B cell (primary cell): ENCODE measurements around the gene STIMATE. TPM values are rescaled to one million over a fixed set of nuclear protein-coding genes. Genes with fewer than 3 reads are reported as not detected.

Source experiments
- ATAC-seq: fragments of 200-7000 bp; cut with Tn5 transposase; one replicate; pipeline ENCODE4 v1.10.0; 2021; ENCODE audit warnings: low read depth, mild to moderate bottlenecking, moderate number of reproducible peaks, moderate library complexity
- CTCF ChIA-PET: fragments of 350-600 bp; sonication (Branson Sonifier 250); formaldehyde crosslinking; loops from one replicate; lab custom pipeline; 2021; ENCODE audit warnings: antibody characterized with exemption, inconsistent platforms; lab: Charles Lee
- POLR2A ChIA-PET: fragments of 350-600 bp; sonication (Branson Sonifier 250); formaldehyde crosslinking; loops from one replicate; lab custom pipeline; 2021; ENCODE audit warnings: antibody characterized with exemption; lab: Charles Lee
- DNase-seq: peaks from one replicate; pipeline ENCODE4 v3.0.0; 2013
- H2AFZ ChIP-seq: 2 replicates; pipeline ENCODE4 v1.6.1; 2012; ENCODE audit warnings: mild to moderate bottlenecking, low read depth, low read length; ENCODE audit not compliant: insufficient read depth, poor library complexity, severe bottlenecking
- H3K27ac ChIP-seq, 2 donors: 1 replicate in 1 of 2; 2 replicates in 1 of 2; pipeline ENCODE4 v1.5.1; 2012 to 2013; ENCODE audit warnings: low read length in 2 of 2, mild to moderate bottlenecking in 2 of 2, moderate library complexity in 1 of 2
- H3K27me3 ChIP-seq, 4 experiments: fragments of 200-600 bp in 1 of 4; sonication (generic) in 1 of 4; replicated peaks in 1 of 4; 1 replicate in 2 of 4; 2 replicates in 2 of 4; pipeline versions ENCODE4 v1.6.1 to v1.7.0; 2013 to 2016; ENCODE audit warnings: low read length in 3 of 4, mild to moderate bottlenecking in 2 of 4, mixed read lengths in 1 of 4, moderate library complexity in 1 of 4; ENCODE audit not compliant: insufficient read depth in 4 of 4, control insufficient read depth in 3 of 4; ENCODE audit errors: control extremely low read depth in 1 of 4
- H3K36me3 ChIP-seq, 2 experiments: replicated peaks in 1 of 2; 1 replicate in 1 of 2; 2 replicates in 1 of 2; pipeline versions ENCODE4 v1.6.1 to v1.7.1; 2013; ENCODE audit warnings: low read length in 1 of 2; ENCODE audit not compliant: insufficient read depth in 2 of 2, control insufficient read depth in 1 of 2; ENCODE audit errors: control extremely low read depth in 1 of 2, extremely low read depth in 1 of 2
- H3K4me1 ChIP-seq, 2 donors: fragments of 200-600 bp in 1 of 2; sonication (generic) in 1 of 2; 1 replicate in 1 of 2; 2 replicates in 1 of 2; pipeline versions ENCODE4 v1.5.1 to v1.6.1; 2013 to 2017; ENCODE audit warnings: low read length in 2 of 2; ENCODE audit not compliant: control insufficient read depth in 2 of 2, insufficient read depth in 2 of 2
- H3K4me2 ChIP-seq: replicated peaks from 2 replicates; pipeline ENCODE3; 2012; ENCODE audit warnings: mild to moderate bottlenecking, low read depth, low read length; ENCODE audit not compliant: poor library complexity, severe bottlenecking
- H3K4me3 ChIP-seq, 5 experiments: fragments of 200-600 bp in 1 of 5; sonication (generic) in 1 of 5; 1 replicate in 3 of 5; 2 replicates in 2 of 5; pipeline versions ENCODE4 v1.5.1 to v1.7.0; 2011 to 2016; ENCODE audit warnings: low read length in 4 of 5, mild to moderate bottlenecking in 4 of 5, low read depth in 2 of 5, control low read depth in 1 of 5, moderate library complexity in 1 of 5; ENCODE audit not compliant: insufficient read depth in 1 of 5; ENCODE audit errors: control extremely low read depth in 1 of 5, extremely low read depth in 1 of 5
- H3K79me2 ChIP-seq: fragments of 200-600 bp; sonication (generic); one replicate; pipeline ENCODE4 v1.6.0; 2016; ENCODE audit warnings: low read length; ENCODE audit not compliant: control insufficient read depth, insufficient read depth
- H3K9ac ChIP-seq: fragments of 200-600 bp; sonication (generic); 2 replicates; pipeline ENCODE4 v1.6.1; 2017; ENCODE audit warnings: mild to moderate bottlenecking, low read length, moderate library complexity
- H3K9me3 ChIP-seq, 3 donors: one replicate each; pipeline versions ENCODE4 v1.6.1 to v1.7.1; 2013; ENCODE audit warnings: low read length in 2 of 3; ENCODE audit not compliant: control insufficient read depth in 2 of 3, insufficient read depth in 1 of 3; ENCODE audit errors: control extremely low read depth in 1 of 3
- H4K20me1 ChIP-seq: 2 replicates; pipeline ENCODE4 v1.6.0; 2012; ENCODE audit warnings: mild to moderate bottlenecking, low read length; ENCODE audit not compliant: insufficient read depth, control insufficient read depth, poor library complexity, severe bottlenecking
- H3K27ac Mint-ChIP-seq: one replicate; pipeline ENCODE4 v1.8.0; 2021; ENCODE audit warnings: mixed read lengths
- H3K27me3 Mint-ChIP-seq: one replicate; pipeline ENCODE4 v1.8.0; 2021; ENCODE audit warnings: mixed read lengths
- H3K4me1 Mint-ChIP-seq: one replicate; pipeline ENCODE4 v1.8.0; 2021; ENCODE audit warnings: mixed read lengths
- H3K4me3 Mint-ChIP-seq: one replicate; pipeline ENCODE4 v1.8.0; 2021; ENCODE audit warnings: mixed read lengths
- H3K9me3 Mint-ChIP-seq: one replicate; pipeline ENCODE4 v1.8.0; 2022; ENCODE audit warnings: mixed read lengths; ENCODE audit not compliant: insufficient read depth
- EZH2 ChIP-seq: IDR thresholded peaks from 2 replicates; pipeline ENCODE4 v1.6.1; 2012; ENCODE audit warnings: borderline replicate concordance, low read depth, mild to moderate bottlenecking, moderate library complexity, low read length; ENCODE audit not compliant: insufficient read depth, poor library complexity, severe bottlenecking
- WGBS: methylation state at CpG from one replicate; pipeline ENCODE4 v1.1.5; 2013; ENCODE audit warnings: missing lambda C conversion rate; ENCODE audit not compliant: insufficient coverage; 5-methylcytosine and 5-hydroxymethylcytosine counted together
- intact Hi-C: fragments of 100-400 bp; cut with micrococcal nuclease; formaldehyde crosslinking; loops from one replicate; pipeline ENCODE4 v1.10.0; 2022
- polyA plus RNA-seq: library from polyadenylated mRNA; depleted of rRNA; stranded (reverse); fragments of >200 nt; gene quantifications from 2 replicates; pipeline ENCODE4 v1.2.3, GENCODE V29; 2012
- total RNA-seq, 2 donors: library from RNA; stranded (reverse); fragments of 120-200 nt in 1 of 2; gene quantifications; 1 replicate in 1 of 2; 2 replicates in 1 of 2; pipeline versions ENCODE4 v1.2.3 to v1.2.4, GENCODE V29; 2013 to 2022
- TF ChIP-seq, protein P1 (sequence below): fragments of 200-600 bp; IDR thresholded peaks from one replicate; pipeline ENCODE4 v1.8.0; 2022; ENCODE audit warnings: antibody characterized with exemption, mild to moderate bottlenecking

STIMATE gene
- total and polyA plus RNA-seq, 2 donors (not counting 1 experiment from before 2014, with no cell fraction given) = 24.6 to 38.4 TPM

DNA sequence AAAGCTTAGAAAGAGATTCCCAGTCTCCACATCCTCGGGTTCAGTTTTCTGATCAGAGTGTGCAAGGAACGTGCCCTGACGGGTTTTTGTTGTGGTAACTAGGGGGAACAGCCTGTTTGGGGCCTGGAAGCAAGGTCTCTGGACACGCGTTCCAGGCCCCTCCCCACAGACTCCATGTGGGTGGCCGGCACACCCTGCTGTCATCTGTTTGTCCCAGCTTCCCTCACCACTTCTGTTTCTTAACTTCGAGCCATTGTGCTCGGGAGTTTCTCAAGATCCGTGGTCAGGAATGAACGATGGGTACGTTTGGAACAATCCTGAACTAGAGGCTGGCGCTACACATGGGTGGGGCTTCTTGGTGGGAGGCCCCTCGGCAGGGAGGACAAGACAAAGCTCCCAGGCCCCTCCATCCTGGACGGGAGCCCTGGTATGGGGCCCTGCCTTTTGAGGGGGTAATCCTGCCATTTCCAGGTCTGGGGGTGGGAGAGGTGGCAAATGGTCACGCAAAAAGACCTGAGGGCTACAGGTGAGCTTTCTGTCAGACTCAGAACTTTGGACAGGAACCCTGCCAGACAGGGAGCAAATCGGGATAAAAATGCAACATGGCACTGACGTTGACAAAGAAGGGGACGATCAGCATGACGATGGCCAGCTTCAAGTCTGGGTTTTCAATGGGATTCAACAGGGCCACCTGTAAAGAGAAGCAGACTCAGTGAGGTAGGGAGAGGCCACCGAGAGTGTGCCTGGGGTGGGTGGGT is 54.1 kb downstream of the STIMATE start:
- intact Hi-C loops = no loop called here
- Histone ChIP-seq H3K4me1 (no peaks in the 10 kb centered on the region), H3K4me3 (no peak overlapping the region), H2AFZ (no peak overlapping the region), H3K27me3 (no peaks in the 10 kb centered on the region), H3K36me3 (peaks cover 0 to 35% of the 10 kb centered on the region in 2 experiments), H3K27ac (no peak overlapping the region), H3K79me2 (no peaks in the 10 kb centered on the region), H3K9ac (no peak overlapping the region), H3K4me2 (no peak overlapping the region), H3K9me3 (no peaks in the 10 kb centered on the region), H4K20me1 (no peaks in the 10 kb centered on the region)
- no peak for TF ChIP-seq EZH2
- TF ChIP-seq, protein P1, sequence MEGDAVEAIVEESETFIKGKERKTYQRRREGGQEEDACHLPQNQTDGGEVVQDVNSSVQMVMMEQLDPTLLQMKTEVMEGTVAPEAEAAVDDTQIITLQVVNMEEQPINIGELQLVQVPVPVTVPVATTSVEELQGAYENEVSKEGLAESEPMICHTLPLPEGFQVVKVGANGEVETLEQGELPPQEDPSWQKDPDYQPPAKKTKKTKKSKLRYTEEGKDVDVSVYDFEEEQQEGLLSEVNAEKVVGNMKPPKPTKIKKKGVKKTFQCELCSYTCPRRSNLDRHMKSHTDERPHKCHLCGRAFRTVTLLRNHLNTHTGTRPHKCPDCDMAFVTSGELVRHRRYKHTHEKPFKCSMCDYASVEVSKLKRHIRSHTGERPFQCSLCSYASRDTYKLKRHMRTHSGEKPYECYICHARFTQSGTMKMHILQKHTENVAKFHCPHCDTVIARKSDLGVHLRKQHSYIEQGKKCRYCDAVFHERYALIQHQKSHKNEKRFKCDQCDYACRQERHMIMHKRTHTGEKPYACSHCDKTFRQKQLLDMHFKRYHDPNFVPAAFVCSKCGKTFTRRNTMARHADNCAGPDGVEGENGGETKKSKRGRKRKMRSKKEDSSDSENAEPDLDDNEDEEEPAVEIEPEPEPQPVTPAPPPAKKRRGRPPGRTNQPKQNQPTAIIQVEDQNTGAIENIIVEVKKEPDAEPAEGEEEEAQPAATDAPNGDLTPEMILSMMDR = no peak
- no peaks in the 10 kb centered on the region for H3K9me3 Mint-ChIP-seq
- WGBS = 90% methylated on average over 17 of the region's 20 CpGs
- DNase-seq = no peak
- H3K4me1 Mint-ChIP-seq = no peaks in the 10 kb centered on the region
- POLR2A ChIA-PET = no interaction called here
- H3K4me3 Mint-ChIP-seq = no peak overlapping the region
- no peak for ATAC-seq
- no peaks in the 10 kb centered on the region for H3K27me3 Mint-ChIP-seq
- no peak overlapping the region for H3K27ac Mint-ChIP-seq
- CTCF ChIA-PET = interaction anchor here (0.6 to 1.7 kb wide), 2 partner anchors 93 to 95 kb away, joined by 3 read pairs; no protein-coding TSS in a partner anchor

DNA sequence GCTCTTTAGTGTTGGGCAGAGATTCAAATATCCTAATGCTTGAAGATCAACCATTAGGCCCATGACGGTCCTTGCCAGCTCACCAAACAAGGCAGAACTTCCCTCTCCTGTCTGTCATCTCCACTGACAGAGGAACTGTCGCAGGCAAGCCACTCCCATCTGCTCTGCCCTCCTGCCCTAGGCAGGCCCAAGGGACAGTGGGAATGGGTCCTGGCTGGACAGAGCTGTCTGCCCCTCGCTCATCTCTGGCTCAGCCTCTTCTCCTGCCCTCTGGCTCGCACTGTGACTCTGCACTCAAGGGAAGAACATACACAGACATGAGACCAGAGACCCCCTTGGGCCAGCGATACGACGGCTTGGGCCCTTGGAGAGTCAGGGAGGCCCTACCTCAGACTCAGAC is 54.9 kb downstream of the STIMATE start:
- H3K4me1 ChIP-seq = no peaks in the 10 kb centered on the region
- H3K27me3 ChIP-seq = no peaks in the 10 kb centered on the region
- H2AFZ ChIP-seq = no peak overlapping the region
- Mint-ChIP-seq H3K4me1 (no peaks in the 10 kb centered on the region), H3K27ac (no peak overlapping the region), H3K9me3 (no peaks in the 10 kb centered on the region), H3K4me3 (no peak overlapping the region), H3K27me3 (no peaks in the 10 kb centered on the region)
- DNase-seq = no peak
- WGBS = 83% methylated on average over 7 of the region's 7 CpGs
- no peaks in the 10 kb centered on the region for H4K20me1 ChIP-seq
- no peak overlapping the region for H3K4me3 ChIP-seq
- no peak for TF ChIP-seq EZH2
- TF ChIP-seq, protein P1 = no peak
- no peak overlapping the region for H3K4me2 ChIP-seq
- H3K79me2 ChIP-seq = no peaks in the 10 kb centered on the region
- POLR2A ChIA-PET = no interaction called here
- H3K9me3 ChIP-seq = no peaks in the 10 kb centered on the region
- CTCF ChIA-PET = interaction anchor here (1.0 kb wide), 1 partner anchor 20 kb away, joined by 3 read pairs; no protein-coding TSS in a partner anchor
- intact Hi-C loops = no loop called here
- no peak overlapping the region for H3K9ac ChIP-seq
- H3K36me3 ChIP-seq = peaks cover 0 to 33% of the 10 kb centered on the region in 2 experiments
- H3K27ac ChIP-seq = no peak overlapping the region
- no peak for ATAC-seq
